NCI-H2081 treated with DMSO at 0.1 percent for 48 hours (cell line): ENCODE measurements around the gene OR2B2.
"Not testable (repeated sequence)": the region's sequence is repeated elsewhere in the genome, so short reads cannot be mapped to it uniquely, and the experiment has no call there.

Experiments used
- DNase-seq: peaks from one replicate; lab custom pipeline; 2025; lab: John Stamatoyannopoulos, UW

OR2B2 gene

DNA sequence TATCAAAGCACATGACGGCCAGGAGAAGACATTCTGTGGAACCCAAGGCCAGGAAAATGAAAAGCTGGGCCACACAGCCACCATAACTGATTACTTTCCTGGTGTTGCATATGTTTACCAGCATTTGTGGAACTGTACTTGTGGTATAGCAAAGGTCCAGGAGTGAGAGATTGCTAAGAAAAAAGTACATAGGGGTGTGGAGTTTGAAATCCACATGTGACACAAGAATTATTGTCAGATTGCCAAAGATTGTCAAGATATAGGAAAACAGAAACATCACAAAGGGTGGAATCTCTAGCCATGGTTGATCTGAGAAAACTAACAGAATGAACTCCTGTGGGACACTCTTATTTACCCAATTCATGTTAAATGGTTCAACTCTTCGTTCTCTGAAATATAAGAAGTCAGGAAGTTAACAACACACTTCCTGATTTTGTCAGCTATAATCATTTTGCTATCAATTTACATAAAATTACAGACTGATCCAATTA is at the start of gene OR2B2:
Gene OR2B2, minus strand, starts transcription at position 441 of the 491 bp plus-strand sequence. Its CDS starts 77 bp downstream, at position 364.
- no peak for DNase-seq

DNA sequence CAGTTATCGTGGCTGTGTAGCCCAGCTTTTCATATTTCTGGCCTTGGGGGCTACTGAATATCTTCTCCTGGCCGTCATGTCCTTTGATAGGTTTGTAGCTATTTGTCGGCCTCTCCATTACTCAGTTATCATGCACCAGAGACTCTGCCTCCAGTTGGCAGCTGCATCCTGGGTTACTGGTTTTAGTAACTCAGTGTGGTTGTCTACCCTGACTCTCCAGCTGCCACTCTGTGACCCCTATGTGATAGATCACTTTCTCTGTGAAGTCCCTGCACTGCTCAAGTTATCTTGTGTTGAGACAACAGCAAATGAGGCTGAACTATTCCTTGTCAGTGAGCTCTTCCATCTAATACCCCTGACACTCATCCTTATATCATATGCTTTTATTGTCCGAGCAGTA is 45.3 kb upstream of the OR2B2 start:
- DNase-seq, result no peak

- DNase-seq, result no peak
These were observed 44.7 kb upstream of the OR2B2 start, which contains the start of gene OR2B6 for GRCh38 chr6:27956941-27957340. Gene OR2B6, plus strand, starts transcription at chr6:27957241. Its CDS starts 0 bp downstream, at chr6:27957241.

DNA sequence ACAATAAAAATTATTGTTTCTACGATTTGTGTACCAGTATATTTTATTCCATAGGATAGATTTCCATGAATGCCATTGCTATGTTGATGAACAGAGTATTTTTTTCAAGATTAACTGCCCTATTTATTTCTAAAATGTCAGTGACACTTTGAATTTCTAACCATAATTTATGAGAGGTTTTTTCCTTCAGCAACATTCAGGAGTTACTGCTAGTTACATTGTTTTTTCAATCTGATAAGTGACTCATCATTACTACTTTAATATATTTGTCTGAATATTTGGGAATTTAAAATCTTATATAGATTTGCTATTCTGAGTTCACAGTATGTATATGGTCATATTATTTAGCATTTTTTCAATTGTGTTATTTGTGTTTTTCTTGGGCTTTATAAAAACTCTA is 38.8 kb upstream of the OR2B2 start:
- DNase-seq, result no peak

GRCh38 chr6:27948237-27948636 is 36.0 kb upstream of the OR2B2 start:
- DNase-seq, result no peak

- not testable (repeated sequence) for DNase-seq
These were observed 30.9 kb upstream of the OR2B2 start for GRCh38 chr6:27943072-27943471.

DNA sequence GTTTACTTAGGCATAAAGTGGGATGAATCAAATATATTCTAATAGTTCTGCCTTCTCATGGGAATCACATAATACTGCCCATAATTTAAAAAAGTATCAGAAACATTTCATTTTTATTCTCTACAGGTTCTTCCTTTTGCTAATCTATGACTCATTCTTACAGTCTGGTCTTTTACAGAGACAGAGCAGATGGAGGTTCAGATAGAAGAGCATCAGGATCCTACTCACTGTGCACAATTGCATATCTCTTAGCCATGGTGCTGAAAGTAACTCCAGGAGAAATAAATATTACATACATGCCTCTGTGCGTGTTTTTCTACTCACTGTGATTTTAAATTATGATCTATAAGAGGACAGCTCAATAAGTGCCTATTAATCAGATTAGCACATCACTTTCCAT is 28.6 kb upstream of the OR2B2 start:
- no peak for DNase-seq

DNA sequence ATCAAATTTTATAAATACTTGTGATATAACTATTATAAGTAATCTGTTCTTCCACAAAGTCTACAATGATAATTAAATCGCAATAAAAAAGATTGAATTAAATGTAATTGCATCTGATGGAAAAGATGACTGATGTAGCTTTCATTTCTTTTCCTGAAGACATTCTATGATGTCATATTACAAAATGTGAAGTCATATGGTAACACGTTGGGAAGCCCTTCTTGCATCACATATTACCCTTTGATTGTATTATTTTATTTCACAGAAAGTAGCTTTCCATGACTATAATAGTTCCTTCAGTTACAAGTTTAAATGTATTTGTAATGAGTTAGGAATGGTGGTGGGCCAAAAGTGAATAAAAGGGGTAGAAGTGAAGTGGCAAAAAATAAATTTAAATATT is 19.0 kb upstream of the OR2B2 start:
- DNase-seq, result no peak

- not testable (repeated sequence) for DNase-seq
These were observed 17.7 kb upstream of the OR2B2 start for GRCh38 chr6:27929930-27930329.

DNA sequence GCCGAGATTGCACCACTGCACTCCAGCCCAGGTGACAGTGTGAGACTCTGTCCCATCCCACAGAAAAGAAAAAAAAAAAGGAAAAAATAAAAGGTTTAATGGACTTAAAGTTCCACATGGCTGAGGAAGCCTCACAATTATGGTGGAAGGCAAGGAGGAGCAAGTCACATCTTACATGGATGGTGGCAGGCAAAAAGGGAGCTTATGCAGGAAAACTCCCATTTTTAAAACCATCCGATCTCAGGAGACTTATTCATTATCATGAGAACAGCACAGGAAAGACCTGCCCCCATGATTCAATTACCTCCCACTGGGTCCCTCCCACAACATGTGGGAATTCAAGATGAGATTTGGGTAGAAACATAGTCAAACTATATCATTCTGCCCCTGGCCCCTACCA is 15.8 kb upstream of the OR2B2 start:
- DNase-seq, result not testable (repeated sequence)

GRCh38 chr6:27924179-27924578 is 12.0 kb upstream of the OR2B2 start:
- DNase-seq, result no peak

- no peak for DNase-seq
These were observed 10.8 kb upstream of the OR2B2 start for GRCh38 chr6:27922949-27923348.

DNA sequence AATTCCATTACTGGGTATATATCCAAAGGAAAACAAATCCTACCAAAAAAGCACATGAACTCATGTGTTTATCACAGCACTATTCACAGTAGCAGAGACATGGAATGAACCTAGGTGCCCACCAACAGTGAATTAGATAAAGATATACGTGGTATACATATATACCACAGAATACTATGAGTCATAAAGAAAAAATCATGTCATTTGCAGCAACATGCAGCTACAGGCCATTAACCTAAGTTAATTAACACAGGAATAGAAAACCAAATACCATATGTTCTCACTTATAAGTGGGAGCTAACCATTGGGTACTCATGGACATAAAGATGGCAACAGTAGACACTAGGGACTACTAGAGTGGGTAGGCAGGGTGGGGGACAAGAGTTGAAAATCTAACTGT is 4.2 kb downstream of the OR2B2 start:
- DNase-seq, result no peak

DNA sequence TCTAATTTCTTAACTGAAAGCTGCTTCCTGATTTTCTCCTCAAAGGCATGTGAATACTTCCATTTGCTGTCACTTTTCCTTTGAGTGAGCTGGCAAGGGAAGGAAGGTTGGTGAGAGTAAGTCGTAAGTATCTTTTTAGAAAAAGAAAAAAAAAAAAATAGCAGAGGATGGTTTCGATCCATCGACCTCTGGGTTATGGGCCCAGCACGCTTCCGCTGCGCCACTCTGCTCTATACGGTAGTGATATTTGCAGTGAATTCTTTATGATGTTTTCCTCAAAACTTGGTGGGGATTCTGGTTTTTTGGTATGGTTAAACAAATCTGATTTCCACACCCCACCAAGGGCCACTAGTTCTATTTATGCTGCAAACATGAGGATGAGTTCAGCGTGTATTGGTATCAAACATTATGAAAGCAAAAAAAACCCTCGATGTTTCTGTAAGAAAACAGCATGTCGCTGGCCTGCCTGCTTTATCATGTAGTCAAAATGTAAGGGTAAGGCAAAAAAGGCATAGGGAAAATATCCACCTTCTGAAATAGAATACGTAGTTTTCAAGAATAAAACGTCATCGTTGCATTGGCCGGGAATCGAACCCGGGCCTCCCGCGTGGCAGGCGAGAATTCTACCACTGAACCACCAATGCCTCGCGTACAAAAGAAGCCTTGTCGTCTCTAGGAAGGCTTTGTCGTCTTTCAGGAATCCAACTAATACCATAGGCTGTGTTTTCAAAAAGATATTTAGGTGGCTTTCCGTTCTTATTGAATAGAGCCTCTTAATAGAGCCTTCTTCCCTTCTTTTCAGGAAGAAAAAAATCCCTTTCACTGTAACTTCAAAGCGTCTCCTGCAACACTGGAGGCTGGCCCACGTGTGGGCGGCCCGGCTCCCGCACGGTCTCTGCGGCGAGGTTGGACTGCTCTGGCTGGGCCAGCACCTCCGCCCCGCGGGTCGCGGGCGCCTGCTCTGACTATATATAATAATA is 9.6 kb downstream of the OR2B2 start:
- DNase-seq, result peak; percentile 62

DNA sequence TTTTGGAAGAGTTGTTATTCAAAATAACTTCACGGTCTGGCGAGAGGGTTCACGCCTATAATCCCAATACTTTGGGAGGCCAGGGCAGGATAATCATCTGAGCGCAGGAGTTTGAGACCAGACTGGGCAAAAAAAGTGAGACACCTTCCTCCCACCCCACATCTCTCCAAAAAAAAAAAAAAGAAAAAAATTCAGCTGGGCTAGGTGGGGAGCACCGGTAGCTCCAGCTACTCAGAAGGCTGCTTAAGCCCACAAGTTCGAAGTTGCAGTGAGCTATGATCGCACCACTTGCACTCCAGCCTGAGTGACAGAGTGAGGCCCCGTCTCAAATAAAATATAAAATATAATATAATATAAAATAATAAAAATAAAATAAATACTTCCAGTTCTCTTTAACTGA is 10.4 kb downstream of the OR2B2 start:
- DNase-seq, result no peak

DNA sequence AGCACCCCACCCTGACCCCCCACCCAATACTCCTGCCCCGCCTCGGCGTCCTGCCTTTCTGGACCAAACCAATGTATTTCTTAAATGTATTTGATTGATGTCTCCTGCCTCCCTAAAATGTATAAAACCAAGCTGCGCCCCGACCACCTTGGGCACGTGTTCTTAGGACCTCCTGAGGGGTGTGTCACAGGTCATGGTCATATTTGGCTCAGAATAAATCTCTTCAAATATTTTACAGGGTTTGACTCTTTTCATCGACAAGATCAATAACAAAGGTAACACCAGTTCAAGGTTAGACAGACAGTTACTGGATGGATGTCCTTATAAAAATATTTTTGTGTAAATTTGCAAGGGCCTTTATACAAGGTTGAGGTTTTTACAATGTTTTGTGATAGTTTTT is 12.0 kb downstream of the OR2B2 start:
- not testable (repeated sequence) for DNase-seq

- no peak for DNase-seq
These were observed 12.7 kb downstream of the OR2B2 start for GRCh38 chr6:27899543-27899942.

- DNase-seq, result no peak
These were observed 14.5 kb downstream of the OR2B2 start for GRCh38 chr6:27897580-27898206.

- no peak for DNase-seq
These were observed 15.8 kb downstream of the OR2B2 start for GRCh38 chr6:27896398-27896796.

DNA sequence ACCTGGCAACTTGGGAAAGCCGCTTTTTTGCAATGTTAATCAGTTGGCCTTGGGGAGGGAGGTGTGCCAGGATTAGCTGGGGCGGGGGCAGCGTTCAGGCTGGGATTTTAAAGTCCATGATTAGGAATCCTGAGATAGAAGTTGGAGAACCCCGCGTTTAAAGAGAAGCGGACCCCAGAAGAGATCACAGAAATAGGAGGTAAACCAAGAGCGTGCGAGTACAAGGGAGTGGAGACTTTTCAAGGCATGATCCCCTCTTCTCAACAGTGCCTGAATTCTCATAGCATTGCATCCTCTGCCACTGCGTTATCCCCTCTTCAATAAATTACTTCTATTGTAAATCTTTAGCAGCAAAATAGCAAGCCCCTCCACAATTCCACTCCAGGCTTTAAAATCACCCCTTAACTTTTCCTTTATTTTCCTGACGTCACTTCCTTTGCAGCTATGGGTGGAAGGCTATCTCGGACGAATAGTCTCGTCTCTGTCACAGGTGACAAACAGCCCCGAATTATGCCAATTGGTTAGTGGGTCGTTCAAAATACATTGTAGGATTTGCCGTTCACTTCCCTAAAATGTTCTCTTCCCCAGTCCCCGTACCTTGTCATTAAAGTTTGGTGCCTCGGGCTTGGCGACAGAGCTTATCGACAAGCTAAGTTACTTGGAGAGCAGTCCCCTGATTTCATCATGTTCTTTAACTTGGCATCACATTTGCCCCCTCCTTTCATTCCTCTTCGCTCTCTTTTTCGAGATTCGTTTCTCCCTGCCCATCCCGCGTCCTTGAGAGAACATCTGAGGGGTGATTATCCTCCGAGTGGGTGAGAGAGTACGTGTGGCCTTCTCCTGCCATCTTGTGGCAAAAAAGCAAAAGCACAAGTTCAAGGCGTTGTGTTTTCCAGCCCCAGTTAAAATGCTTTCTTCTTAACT is 17.1 kb downstream of the OR2B2 start:
- peak; percentile 62 for DNase-seq

DNA sequence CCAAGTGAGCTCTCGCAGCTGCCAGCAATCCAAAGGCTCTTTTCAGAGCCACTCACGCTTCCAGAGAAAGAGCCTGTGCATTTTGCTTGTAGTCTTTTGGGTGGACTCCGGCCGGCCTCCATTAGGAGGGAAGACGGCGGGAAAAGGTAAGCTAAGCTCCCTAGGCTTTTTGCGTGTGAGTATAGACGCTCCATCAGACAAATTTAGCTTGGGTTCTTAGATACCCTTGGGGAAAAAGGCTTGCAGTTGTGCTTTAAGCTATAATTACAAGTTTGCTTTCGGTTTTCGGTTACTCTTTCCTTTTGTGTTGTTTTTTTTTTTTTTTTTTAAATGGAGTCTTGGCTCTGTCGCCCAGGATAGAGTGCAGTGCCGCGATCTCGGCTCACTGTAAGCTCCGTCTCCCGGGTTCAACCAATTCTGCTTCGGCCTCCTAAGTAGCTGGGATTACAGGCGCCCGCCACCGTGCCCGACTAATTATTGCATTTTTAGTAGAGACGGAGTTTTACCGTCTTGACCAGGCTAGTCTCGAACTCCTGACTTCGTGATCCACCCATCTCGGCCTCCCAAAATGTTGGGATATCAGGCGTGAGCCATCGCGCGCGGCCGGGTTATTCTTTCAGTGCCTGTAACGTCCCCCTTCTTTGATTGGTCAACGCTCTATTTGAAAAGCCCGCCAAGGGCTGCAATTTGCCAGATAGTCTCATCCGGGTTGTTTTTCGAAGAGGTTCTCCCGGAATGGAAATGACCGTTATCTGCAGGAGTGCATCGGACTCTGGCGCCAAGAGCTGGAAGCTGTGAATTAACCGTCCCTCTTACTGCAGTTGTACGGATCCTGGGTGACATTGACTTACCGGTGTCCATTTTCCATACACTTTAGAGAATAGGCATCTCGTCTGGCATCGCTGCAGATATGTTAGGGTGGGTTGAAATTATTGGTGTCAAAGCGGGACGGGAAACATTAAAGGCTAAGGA is 18.1 kb downstream of the OR2B2 start:
- peak; percentile 89 for DNase-seq
